ENCODE data around the gene ARAP3. TPM values are rescaled to one million over a fixed set of nuclear protein-coding genes. Genes with fewer than 3 reads are reported as not detected.

ARAP3 gene
- total and polyA plus RNA-seq, 9 of the 15 experiments (the other 6 are each of a cell fraction or from before 2014, with no cell fraction given), result 0.83 to 25.7 (median 6.4) TPM

- TF ChIP-seq STAT6 (CRISPR knock-in tag; IDR thresholded peaks at IDR 0.05) (no peak), HDAC2 (IDR thresholded peaks at IDR 0.05) (peak; percentile 94), SUPT5H (IDR thresholded peaks at IDR 0.05) (no peak), PYGO2 (tag; IDR thresholded peaks at IDR 0.05) (0 out of 2 replicates have a peak, but pooled peaks have one; percentile 59), THRB (CRISPR knock-in tag; conservative IDR thresholded peaks at IDR 0.05) (no peak; the same call in 1 of the 2 replicates), POLR2A (conservative IDR thresholded peaks at IDR 0.05) (no peak), ZNF316 (IDR thresholded peaks at IDR 0.05) (peak; percentile 97), TBL1XR1 (IDR thresholded peaks at IDR 0.05; ENCODE audit: low read length in 2 of 2) (peak in 1 of 2 experiments; percentile 76; a peak in 2 of 4 replicates), ZBTB7A (IDR thresholded peaks at IDR 0.05; ENCODE audit: borderline replicate concordance, control insufficient read depth, low read depth, low read length) (no peak), ZSCAN32 (CRISPR knock-in tag; IDR thresholded peaks at IDR 0.05) (peak; percentile 69), ZNF696 (CRISPR knock-in tag; conservative IDR thresholded peaks at IDR 0.05) (no peak), TRIM24 (IDR thresholded peaks at IDR 0.05) (peak; percentile 92 to 96), TCF7 (IDR thresholded peaks at IDR 0.05; ENCODE audit: borderline replicate concordance) (no peak), TAF9B (IDR thresholded peaks at IDR 0.05; ENCODE audit: partially characterized antibody) (no peak), ZNF174 (CRISPR knock-in tag; IDR thresholded peaks at IDR 0.05) (no peak)
- TF ChIP-seq, protein P1, sequence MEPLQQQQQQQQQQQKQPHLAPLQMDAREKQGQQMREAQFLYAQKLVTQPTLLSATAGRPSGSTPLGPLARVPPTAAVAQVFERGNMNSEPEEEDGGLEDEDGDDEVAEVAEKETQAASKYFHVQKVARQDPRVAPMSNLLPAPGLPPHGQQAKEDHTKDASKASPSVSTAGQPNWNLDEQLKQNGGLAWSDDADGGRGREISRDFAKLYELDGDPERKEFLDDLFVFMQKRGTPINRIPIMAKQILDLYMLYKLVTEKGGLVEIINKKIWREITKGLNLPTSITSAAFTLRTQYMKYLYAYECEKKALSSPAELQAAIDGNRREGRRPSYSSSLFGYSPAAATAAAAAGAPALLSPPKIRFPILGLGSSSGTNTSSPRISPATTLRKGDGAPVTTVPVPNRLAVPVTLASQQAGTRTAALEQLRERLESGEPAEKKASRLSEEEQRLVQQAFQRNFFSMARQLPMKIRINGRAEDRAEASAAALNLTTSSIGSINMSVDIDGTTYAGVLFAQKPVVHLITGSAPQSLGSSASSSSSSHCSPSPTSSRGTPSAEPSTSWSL (CRISPR knock-in tag; IDR thresholded peaks at IDR 0.05; ENCODE audit: borderline replicate concordance), result no peak
- TF ChIP-seq, protein P2, sequence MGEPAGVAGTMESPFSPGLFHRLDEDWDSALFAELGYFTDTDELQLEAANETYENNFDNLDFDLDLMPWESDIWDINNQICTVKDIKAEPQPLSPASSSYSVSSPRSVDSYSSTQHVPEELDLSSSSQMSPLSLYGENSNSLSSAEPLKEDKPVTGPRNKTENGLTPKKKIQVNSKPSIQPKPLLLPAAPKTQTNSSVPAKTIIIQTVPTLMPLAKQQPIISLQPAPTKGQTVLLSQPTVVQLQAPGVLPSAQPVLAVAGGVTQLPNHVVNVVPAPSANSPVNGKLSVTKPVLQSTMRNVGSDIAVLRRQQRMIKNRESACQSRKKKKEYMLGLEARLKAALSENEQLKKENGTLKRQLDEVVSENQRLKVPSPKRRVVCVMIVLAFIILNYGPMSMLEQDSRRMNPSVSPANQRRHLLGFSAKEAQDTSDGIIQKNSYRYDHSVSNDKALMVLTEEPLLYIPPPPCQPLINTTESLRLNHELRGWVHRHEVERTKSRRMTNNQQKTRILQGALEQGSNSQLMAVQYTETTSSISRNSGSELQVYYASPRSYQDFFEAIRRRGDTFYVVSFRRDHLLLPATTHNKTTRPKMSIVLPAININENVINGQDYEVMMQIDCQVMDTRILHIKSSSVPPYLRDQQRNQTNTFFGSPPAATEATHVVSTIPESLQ (CRISPR knock-in tag; IDR thresholded peaks at IDR 0.05), result no peak
Observed at GRCh38 chr5:141605523-141606277, 76.3 kb downstream of the ARAP3 start (continued).

Measured in K562 (cell line).